Measurements from ENCODE around the gene RPRD1B. TPM values are rescaled to one million over a fixed set of nuclear protein-coding genes. Genes with fewer than 3 reads are reported as not detected.

The RPRD1B gene
- total and polyA plus RNA-seq, 8 donors: 25.7 to 50.9 (median 47.4) TPM

DNA sequence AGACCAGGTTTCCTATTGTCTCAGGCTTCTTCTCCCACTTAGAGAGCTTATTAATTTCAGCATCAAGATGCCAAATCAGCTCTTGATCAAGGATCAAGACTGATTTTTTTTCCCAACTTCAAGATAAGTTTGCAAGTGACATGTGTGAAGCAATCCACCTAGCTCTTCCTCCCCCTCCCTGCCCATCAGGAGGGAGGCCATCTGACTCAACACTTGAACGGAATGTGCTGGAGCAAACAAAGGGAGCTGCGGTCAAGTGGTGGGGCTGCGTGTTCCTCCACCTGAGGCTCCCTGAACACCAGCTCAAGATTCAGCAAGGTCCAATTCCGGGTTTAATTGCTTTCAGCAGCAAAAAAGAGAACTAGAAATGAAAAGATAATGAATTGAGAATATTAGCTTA is 39.0 kb upstream of the RPRD1B start:
- H3K27me3 ChIP-seq: no peaks in the 10 kb centered on the region
- ATAC-seq (peak; percentile 62), DNase-seq (peak in 1 of 4 donors; percentile 63)
- no peak overlapping the region for H3K4me3 ChIP-seq
- TF ChIP-seq, protein P1, sequence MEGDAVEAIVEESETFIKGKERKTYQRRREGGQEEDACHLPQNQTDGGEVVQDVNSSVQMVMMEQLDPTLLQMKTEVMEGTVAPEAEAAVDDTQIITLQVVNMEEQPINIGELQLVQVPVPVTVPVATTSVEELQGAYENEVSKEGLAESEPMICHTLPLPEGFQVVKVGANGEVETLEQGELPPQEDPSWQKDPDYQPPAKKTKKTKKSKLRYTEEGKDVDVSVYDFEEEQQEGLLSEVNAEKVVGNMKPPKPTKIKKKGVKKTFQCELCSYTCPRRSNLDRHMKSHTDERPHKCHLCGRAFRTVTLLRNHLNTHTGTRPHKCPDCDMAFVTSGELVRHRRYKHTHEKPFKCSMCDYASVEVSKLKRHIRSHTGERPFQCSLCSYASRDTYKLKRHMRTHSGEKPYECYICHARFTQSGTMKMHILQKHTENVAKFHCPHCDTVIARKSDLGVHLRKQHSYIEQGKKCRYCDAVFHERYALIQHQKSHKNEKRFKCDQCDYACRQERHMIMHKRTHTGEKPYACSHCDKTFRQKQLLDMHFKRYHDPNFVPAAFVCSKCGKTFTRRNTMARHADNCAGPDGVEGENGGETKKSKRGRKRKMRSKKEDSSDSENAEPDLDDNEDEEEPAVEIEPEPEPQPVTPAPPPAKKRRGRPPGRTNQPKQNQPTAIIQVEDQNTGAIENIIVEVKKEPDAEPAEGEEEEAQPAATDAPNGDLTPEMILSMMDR (IDR thresholded peaks at IDR 0.05): no peak
- no peaks in the 10 kb centered on the region for H3K9me3 ChIP-seq
- no peak overlapping the region for H3K27ac ChIP-seq
- H3K36me3 ChIP-seq: peaks cover 0 to 61% of the 10 kb centered on the region in 2 donors
- peaks cover 37 to 45% of the 10 kb centered on the region in 2 donors for H3K4me1 ChIP-seq
- intact Hi-C loops (cut with DNase I): loop anchor here in 1 of 2 donors (10.0 kb wide), 1 partner anchor 430 kb away; no protein-coding TSS in a partner anchor

DNA sequence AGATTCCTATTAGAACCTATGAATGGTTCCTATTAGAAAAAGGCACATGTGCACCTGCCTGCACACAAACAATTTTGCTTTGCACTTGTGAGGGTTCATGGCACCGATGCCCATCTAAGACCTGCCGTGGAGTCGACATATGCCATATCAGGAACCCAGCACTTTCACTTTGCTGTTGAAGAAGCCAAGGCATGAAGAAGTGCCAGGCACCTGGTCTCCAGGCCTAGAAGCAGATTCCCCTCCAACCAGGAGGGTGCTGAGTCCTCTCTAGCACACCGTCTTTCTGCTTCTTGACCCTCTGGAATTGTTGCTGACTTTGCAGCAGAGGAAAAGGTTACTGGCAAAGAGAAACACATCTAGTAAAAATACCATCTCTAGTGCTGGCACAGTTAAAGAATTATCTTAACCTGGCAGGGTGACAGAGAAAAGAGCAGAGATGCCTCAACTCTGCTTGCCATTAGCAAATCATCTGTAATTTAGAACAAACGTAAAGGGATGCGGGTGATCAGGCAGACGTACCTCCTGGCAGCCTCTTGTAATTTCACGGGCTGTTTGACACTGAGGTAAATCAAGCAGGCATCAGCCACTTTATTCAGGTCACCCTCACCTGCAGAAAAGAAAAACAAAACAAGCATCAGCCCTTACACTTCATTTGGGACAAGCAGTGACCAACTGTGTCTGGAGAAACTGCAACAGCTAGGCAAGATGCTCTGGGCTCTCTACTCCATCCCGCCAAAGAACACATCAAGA is 37.5 kb upstream of the RPRD1B start:
- Histone ChIP-seq H3K4me1 (peaks cover 27 to 30% of the 10 kb centered on the region in 2 donors), H3K27ac (no peak overlapping the region), H3K36me3 (peaks cover 0 to 76% of the 10 kb centered on the region in 2 donors), H3K4me3 (no peak overlapping the region), H3K27me3 (no peaks in the 10 kb centered on the region), H3K9me3 (no peaks in the 10 kb centered on the region)
- intact Hi-C loops (cut with DNase I): loop anchor here in 1 of 2 donors (10.0 kb wide), 1 partner anchor 431 kb away; no protein-coding TSS in a partner anchor
- TF ChIP-seq, protein P1 (IDR thresholded peaks at IDR 0.05): no peak
- ATAC-seq: no peak
- no peak for DNase-seq

DNA sequence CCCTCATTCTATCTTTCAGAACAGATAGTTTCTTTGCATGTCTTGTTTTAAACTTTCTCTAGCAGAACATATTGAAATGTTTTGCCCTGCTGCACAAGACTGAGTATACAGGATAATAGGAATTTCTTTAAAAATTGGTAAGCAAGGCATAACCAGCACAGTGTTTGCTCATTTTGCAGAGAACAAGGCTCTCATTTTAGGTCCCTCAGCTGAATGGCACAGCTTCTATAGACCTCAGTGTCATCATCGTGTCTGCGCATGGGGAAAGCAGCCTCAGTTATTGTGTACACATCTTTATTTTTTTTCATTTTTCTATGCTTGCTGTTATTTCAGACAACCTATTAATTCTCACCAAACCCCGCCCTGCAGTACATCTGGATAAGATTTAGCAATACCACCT is 36.0 kb upstream of the RPRD1B start:
- Histone ChIP-seq H3K4me1 (peaks cover 15% of the 10 kb centered on the region in 2 donors), H3K27ac (no peak overlapping the region), H3K36me3 (peaks cover 0 to 91% of the 10 kb centered on the region in 2 donors), H3K4me3 (no peak overlapping the region), H3K9me3 (no peaks in the 10 kb centered on the region), H3K27me3 (no peaks in the 10 kb centered on the region)
- intact Hi-C loops (cut with DNase I): loop anchor here in 1 of 2 donors (10.0 kb wide), 1 partner anchor 433 kb away; no protein-coding TSS in a partner anchor
- DNase-seq: no peak
- TF ChIP-seq, protein P1 (IDR thresholded peaks at IDR 0.05): no peak
- ATAC-seq: no peak

DNA sequence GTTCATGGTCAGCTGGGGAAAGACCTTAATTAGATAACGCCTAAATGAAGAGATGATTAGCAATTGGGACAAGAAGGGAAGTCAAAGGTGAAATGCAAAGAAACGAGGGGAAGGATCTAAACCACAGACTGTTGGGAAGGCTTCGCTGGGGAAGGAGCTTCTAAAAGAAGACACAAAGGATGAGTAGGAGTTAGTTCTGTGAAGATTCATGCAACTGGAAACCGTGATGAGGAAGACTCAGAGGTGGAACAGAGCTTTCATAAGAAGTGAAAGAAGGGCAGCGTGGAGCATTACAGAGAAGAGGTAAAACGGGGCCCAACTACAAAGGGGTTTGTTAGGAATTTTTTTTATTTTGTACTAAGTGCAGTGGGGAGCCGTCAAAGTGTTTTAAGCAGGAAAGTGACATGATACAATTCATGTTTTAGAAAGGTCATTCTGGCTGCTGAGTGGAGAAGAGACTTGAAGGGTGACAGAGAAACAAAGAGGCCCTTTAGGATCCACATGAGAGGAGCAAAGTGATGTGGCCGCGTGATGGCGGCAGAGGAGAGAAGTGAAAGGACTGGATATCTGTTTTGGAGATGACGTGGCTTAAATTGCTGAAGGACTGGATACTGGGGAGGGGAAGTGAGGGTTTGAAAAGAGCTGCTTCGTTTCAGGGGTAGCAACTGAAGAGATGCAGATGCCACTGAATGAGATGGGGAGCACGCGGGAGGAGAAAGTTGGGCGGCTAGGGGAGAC is 33.9 kb upstream of the RPRD1B start:
- Histone ChIP-seq H3K9me3 (no peaks in the 10 kb centered on the region), H3K36me3 (peaks cover 0 to 100% of the 10 kb centered on the region in 2 donors), H3K4me1 (peaks cover 0 to 2% of the 10 kb centered on the region in 2 donors), H3K27ac (no peak overlapping the region), H3K4me3 (no peak overlapping the region), H3K27me3 (no peaks in the 10 kb centered on the region)
- DNase-seq (no peak), ATAC-seq (no peak)
- TF ChIP-seq, protein P1 (IDR thresholded peaks at IDR 0.05): no peak
- intact Hi-C loops (cut with DNase I): loop anchor here in 1 of 2 donors (10.0 kb wide), 1 partner anchor 435 kb away; no protein-coding TSS in a partner anchor

DNA sequence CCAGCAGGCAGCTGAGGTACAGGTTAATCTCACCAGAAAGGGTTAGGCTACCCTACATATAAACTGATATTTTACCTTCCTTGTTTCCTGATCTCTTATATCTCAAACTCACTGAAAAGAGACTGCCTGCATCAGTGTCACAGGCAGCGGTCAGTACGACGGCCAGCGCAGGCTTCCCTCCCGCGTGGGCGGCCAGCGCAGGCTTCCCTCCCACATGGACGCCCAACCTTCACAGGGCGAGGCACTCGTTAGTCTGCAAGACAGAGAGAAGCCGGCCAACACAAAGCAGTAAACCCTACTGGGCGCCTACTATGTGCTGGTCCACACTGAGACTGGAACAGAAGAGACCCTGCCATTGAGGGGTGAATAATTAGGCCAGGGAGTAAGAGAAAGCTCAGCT is 33.3 kb upstream of the RPRD1B start:
- intact Hi-C loops (cut with DNase I): no loop called here
- peaks cover 0 to 100% of the 10 kb centered on the region in 2 donors for H3K36me3 ChIP-seq
- TF ChIP-seq, protein P1 (IDR thresholded peaks at IDR 0.05): no peak

More for the DNA sequence above, 33.3 kb upstream of the RPRD1B start:
- Histone ChIP-seq H3K4me1 (no peaks in the 10 kb centered on the region), H3K27ac (no peak overlapping the region), H3K9me3 (no peaks in the 10 kb centered on the region), H3K27me3 (no peaks in the 10 kb centered on the region), H3K4me3 (no peak overlapping the region)
- ATAC-seq: no peak
- DNase-seq: no peak

Measured in left lung (tissue), 10 donors.